Osteocyte (in vitro differentiated cells): ENCODE data around the gene EGR4. TPM values are rescaled to one million over a fixed set of nuclear protein-coding genes. Genes with fewer than 3 reads are reported as not detected.

ENCODE experiments used
- DNase-seq: peaks from one replicate; pipeline ENCODE4 v3.0.0; 2021; ENCODE audit warnings: mixed read lengths; ENCODE audit not compliant: unreplicated experiment; ENCODE audit errors: extremely low spot score
- H3K27ac Mint-ChIP-seq: one replicate; pipeline ENCODE4 v1.8.0; 2021; ENCODE audit warnings: mild to moderate bottlenecking, mixed read lengths; ENCODE audit not compliant: unreplicated experiment
- H3K27me3 Mint-ChIP-seq: one replicate; pipeline ENCODE4 v1.8.0; 2021; ENCODE audit warnings: mixed read lengths; ENCODE audit not compliant: unreplicated experiment
- H3K36me3 Mint-ChIP-seq: one replicate; pipeline ENCODE4 v1.8.0; 2021; ENCODE audit warnings: mixed read lengths; ENCODE audit not compliant: unreplicated experiment
- H3K4me1 Mint-ChIP-seq: one replicate; pipeline ENCODE4 v1.8.0; 2021; ENCODE audit warnings: mixed read lengths; ENCODE audit not compliant: unreplicated experiment
- H3K4me3 Mint-ChIP-seq: one replicate; pipeline ENCODE4 v1.8.0; 2021; ENCODE audit warnings: mild to moderate bottlenecking, moderate library complexity, mixed read lengths; ENCODE audit not compliant: unreplicated experiment
- H3K9me3 Mint-ChIP-seq: one replicate; pipeline ENCODE4 v1.8.0; 2021; ENCODE audit warnings: mixed read lengths; ENCODE audit not compliant: unreplicated experiment
- CTCF ChIP-seq: fragments of 200-600 bp; sonication (generic); IDR thresholded peaks from 2 replicates; pipeline ENCODE4 v1.5.0; 2021; ENCODE audit warnings: antibody characterized with exemption, mild to moderate bottlenecking, moderate library complexity
- total RNA-seq: library from RNA; stranded (reverse); gene quantifications from 2 replicates; pipeline ENCODE4 v1.2.1, GENCODE V29; 2021

Gene EGR4
- total RNA-seq, 1 donor from 2014 or later, result not detected

GRCh38 chr2:73295751-73296400, 2.5 kb upstream of the EGR4 start:
- Mint-ChIP-seq H3K4me3 (no peak overlapping the region), H3K27me3 (peaks cover 81% of the 10 kb centered on the region), H3K27ac (no peak overlapping the region), H3K36me3 (no peaks in the 10 kb centered on the region), H3K9me3 (no peaks in the 10 kb centered on the region), H3K4me1 (peaks cover 10% of the 10 kb centered on the region)
- no peak for DNase-seq
- no peak for TF ChIP-seq CTCF

- TF ChIP-seq CTCF, result no peak
- DNase-seq, result no peak
- Mint-ChIP-seq H3K36me3 (no peaks in the 10 kb centered on the region), H3K27me3 (peaks cover 84% of the 10 kb centered on the region), H3K4me3 (peak overlapping the region; percentile 35), H3K27ac (no peak overlapping the region), H3K4me1 (peaks cover 10% of the 10 kb centered on the region), H3K9me3 (no peaks in the 10 kb centered on the region)
Measured at GRCh38 chr2:73294239-73294638, 891 bp upstream of the EGR4 start.

- DNase-seq, result no peak
- Mint-ChIP-seq H3K4me3 (peak overlapping the region; percentile 29), H3K27me3 (peaks cover 89% of the 10 kb centered on the region), H3K9me3 (no peaks in the 10 kb centered on the region), H3K27ac (no peak overlapping the region), H3K4me1 (peaks cover 10% of the 10 kb centered on the region), H3K36me3 (no peaks in the 10 kb centered on the region)
- TF ChIP-seq CTCF, result no peak
Measured at GRCh38 chr2:73292906-73293533, 328 bp downstream of the EGR4 start.

GRCh38 chr2:73292316-73292905, 937 bp downstream of the EGR4 start:
- no peak for TF ChIP-seq CTCF
- no peak for DNase-seq
- H3K4me1 Mint-ChIP-seq, result peaks cover 10% of the 10 kb centered on the region

More at GRCh38 chr2:73292316-73292905, 937 bp downstream of the EGR4 start:
- Mint-ChIP-seq H3K27ac (no peak overlapping the region), H3K36me3 (no peaks in the 10 kb centered on the region), H3K9me3 (no peaks in the 10 kb centered on the region), H3K27me3 (peaks cover 87% of the 10 kb centered on the region), H3K4me3 (no peak overlapping the region)
